Measurements from ENCODE around the gene DMRTC2. TPM values are rescaled to one million over a fixed set of nuclear protein-coding genes. Genes with fewer than 3 reads are reported as not detected.
A peak's percentile ranks its signal among the peaks of the same experiment; 100 is the strongest.

Gene DMRTC2
- total and polyA plus RNA-seq, 9 of the 15 experiments (the other 6 are each of a cell fraction or from before 2014, with no cell fraction given): 0.03 TPM; not detected in 8

DNA sequence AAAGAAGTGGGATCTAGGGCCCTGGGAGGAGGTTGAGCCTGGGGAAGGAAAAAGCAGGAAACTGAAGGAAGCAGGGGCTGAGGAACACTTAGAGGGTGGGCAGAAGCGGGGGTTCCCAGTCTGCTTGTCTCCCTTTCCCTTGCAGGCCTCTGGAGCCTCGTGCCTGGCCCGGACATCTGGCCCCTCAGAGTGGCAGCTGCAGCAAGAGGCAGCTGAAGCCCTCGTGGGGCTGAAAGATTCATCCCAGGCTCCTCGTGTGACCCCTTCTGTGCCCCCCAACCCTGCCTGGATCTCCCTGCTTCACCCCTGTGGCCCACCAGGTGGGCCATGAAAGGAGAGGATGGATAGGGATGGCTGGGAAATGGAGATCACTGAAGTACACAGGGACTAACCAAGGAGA is 5.5 kb downstream of the DMRTC2 start:
- Histone ChIP-seq H2AFZ (ENCODE audit: low read depth, low read length) (no peak overlapping the region), H3K79me2 (ENCODE audit: control insufficient read depth, insufficient read depth, low read length) (no peaks in the 10 kb centered on the region), H3K4me1 (replicated peaks in 1 of 2; ENCODE audit: control insufficient read depth in 2 of 2, insufficient read depth in 2 of 2, low read length in 2 of 2) (peaks cover 0 to 5% of the 10 kb centered on the region in 2 experiments; a peak in 2 of 5 replicates), H3K27ac (ENCODE audit: extremely low read depth, low read depth, low read length) (no peak overlapping the region), H3K9me1 (ENCODE audit: control insufficient read depth, insufficient read depth, low read length) (no peaks in the 10 kb centered on the region), H4K20me1 (replicated peaks; ENCODE audit: control insufficient read depth, insufficient read depth, low read length) (no peaks in the 10 kb centered on the region), H3K4me2 (ENCODE audit: insufficient read depth, low read length) (no peak overlapping the region), H3K4me3 (no peak overlapping the region), H3K36me3 (ENCODE audit: control insufficient read depth, insufficient read depth, low read length) (no peaks in the 10 kb centered on the region), H3K27me3 (ENCODE audit: control insufficient read depth in 2 of 2, insufficient read depth in 2 of 2, low read length in 2 of 2) (peaks cover 14 to 22% of the 10 kb centered on the region in 2 experiments; a peak in 4 of 5 replicates), H3K9me3 (replicated peaks; ENCODE audit: control insufficient read depth, insufficient read depth, low read depth, low read length) (no peaks in the 10 kb centered on the region), H3K9ac (ENCODE audit: insufficient read depth in 1 of 2, low read depth in 2 of 2, low read length in 2 of 2) (0 out of 4 replicates have a peak overlapping the region, but pooled peaks of 1 of the 2 experiments have one; percentile 8)
- ChIA-PET POLR2A (interaction anchor here (0.5 to 1.5 kb wide), 6 partner anchors 9 to 201 kb away, joined by 3 to 8 read pairs (median 3); partner anchors contain the start of gene RPS19), CTCF (ENCODE audit: low intra/inter-chr PET ratio) (no interaction called here)
- DNase-seq (ENCODE audit: extremely low read depth in 1 of 4, low spot score in 3 of 4): no peak
- 0% methylated on average over 5 of the region's 5 CpGs for WGBS (ENCODE audit: insufficient coverage, low coverage, missing lambda C conversion rate)
- intact Hi-C loops (cut with micrococcal nuclease): no loop called here
- BruUV-seq (replicated peaks): no TSS peak
- FAIRE-seq: no peak
- no peak for ATAC-seq
- in situ Hi-C loops (cut with MboI): no loop called here
- TF ChIP-seq, protein P1, sequence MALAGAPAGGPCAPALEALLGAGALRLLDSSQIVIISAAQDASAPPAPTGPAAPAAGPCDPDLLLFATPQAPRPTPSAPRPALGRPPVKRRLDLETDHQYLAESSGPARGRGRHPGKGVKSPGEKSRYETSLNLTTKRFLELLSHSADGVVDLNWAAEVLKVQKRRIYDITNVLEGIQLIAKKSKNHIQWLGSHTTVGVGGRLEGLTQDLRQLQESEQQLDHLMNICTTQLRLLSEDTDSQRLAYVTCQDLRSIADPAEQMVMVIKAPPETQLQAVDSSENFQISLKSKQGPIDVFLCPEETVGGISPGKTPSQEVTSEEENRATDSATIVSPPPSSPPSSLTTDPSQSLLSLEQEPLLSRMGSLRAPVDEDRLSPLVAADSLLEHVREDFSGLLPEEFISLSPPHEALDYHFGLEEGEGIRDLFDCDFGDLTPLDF (CRISPR knock-in tag; IDR thresholded peaks at IDR 0.05): no peak
- TF ChIP-seq MAFF (IDR thresholded peaks at IDR 0.05; ENCODE audit: low read length) (no peak), BRD4 (IDR thresholded peaks at IDR 0.05) (no peak), NR2F6 (CRISPR knock-in tag; IDR thresholded peaks at IDR 0.05) (no peak), ZNF583 (CRISPR knock-in tag; IDR thresholded peaks at IDR 0.05) (no peak), ZNF274 (IDR thresholded peaks at IDR 0.05; ENCODE audit: borderline replicate concordance, low read depth, low read length) (no peak), PHF21A (IDR thresholded peaks at IDR 0.05; ENCODE audit: borderline replicate concordance, low read depth) (no peak), SRSF9 (IDR thresholded peaks at IDR 0.05; ENCODE audit: borderline replicate concordance, low read depth, low read length) (no peak), ZNF644 (tag; IDR thresholded peaks at IDR 0.05; ENCODE audit: low read depth) (no peak), SIN3A (IDR thresholded peaks at IDR 0.05; ENCODE audit: borderline replicate concordance in 2 of 2, control insufficient read depth in 1 of 2, low read depth in 2 of 2, low read length in 2 of 2) (no peak), FOXJ2 (tag; IDR thresholded peaks at IDR 0.05) (no peak), MBD2 (IDR thresholded peaks at IDR 0.05; ENCODE audit: borderline replicate concordance, low read depth) (no peak), ZNF24 (IDR thresholded peaks at IDR 0.05) (no peak), ZNF57 (CRISPR knock-in tag; IDR thresholded peaks at IDR 0.05) (no peak), HDAC8 (tag; IDR thresholded peaks at IDR 0.05) (no peak), NR2C2 (CRISPR knock-in tag; IDR thresholded peaks at IDR 0.05) (no peak), NR2C2 (tag; IDR thresholded peaks at IDR 0.05) (no peak)
- TF ChIP-seq, protein P2, sequence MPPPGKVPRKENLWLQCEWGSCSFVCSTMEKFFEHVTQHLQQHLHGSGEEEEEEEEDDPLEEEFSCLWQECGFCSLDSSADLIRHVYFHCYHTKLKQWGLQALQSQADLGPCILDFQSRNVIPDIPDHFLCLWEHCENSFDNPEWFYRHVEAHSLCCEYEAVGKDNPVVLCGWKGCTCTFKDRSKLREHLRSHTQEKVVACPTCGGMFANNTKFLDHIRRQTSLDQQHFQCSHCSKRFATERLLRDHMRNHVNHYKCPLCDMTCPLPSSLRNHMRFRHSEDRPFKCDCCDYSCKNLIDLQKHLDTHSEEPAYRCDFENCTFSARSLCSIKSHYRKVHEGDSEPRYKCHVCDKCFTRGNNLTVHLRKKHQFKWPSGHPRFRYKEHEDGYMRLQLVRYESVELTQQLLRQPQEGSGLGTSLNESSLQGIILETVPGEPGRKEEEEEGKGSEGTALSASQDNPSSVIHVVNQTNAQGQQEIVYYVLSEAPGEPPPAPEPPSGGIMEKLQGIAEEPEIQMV (tag; conservative IDR thresholded peaks at IDR 0.05; ENCODE audit: low read depth): no peak
- TF ChIP-seq, protein P3, sequence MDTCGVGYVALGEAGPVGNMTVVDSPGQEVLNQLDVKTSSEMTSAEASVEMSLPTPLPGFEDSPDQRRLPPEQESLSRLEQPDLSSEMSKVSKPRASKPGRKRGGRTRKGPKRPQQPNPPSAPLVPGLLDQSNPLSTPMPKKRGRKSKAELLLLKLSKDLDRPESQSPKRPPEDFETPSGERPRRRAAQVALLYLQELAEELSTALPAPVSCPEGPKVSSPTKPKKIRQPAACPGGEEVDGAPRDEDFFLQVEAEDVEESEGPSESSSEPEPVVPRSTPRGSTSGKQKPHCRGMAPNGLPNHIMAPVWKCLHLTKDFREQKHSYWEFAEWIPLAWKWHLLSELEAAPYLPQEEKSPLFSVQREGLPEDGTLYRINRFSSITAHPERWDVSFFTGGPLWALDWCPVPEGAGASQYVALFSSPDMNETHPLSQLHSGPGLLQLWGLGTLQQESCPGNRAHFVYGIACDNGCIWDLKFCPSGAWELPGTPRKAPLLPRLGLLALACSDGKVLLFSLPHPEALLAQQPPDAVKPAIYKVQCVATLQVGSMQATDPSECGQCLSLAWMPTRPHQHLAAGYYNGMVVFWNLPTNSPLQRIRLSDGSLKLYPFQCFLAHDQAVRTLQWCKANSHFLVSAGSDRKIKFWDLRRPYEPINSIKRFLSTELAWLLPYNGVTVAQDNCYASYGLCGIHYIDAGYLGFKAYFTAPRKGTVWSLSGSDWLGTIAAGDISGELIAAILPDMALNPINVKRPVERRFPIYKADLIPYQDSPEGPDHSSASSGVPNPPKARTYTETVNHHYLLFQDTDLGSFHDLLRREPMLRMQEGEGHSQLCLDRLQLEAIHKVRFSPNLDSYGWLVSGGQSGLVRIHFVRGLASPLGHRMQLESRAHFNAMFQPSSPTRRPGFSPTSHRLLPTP (IDR thresholded peaks at IDR 0.05; ENCODE audit: borderline replicate concordance, extremely low read depth, insufficient read length): no peak
